ENCODE results near the gene ZNF358. TPM values are rescaled to one million over a fixed set of nuclear protein-coding genes. Genes with fewer than 3 reads are reported as not detected.

The ZNF358 gene
- total RNA-seq, 1 experiment from 2014 or later = 30.2 TPM

DNA sequence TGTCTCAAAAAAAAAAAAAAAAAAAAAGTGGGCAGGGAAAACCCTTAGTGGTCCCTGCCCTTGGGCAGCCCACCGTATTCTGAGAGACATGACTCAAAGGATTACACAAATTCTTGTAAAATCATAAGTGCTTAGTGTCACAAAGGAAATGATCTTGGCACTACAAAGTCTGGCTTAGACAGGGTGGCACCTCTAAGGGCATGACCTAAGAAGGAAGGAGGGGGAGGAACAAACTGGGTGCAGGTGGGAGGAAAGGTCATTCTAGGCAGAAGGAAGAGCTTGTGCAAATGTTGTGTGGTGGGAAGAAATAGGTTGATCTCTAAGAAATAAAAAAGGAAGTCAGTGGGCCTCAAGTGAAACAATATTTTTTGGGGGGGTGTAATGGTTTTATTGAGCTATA lies 30.0 kb downstream of the ZNF358 start:
- H3K4me1 ChIP-seq (ENCODE audit: control insufficient read depth, insufficient read depth, low read length) = no peaks in the 10 kb centered on the region
- in situ Hi-C loops (cut with HindIII; ENCODE audit: low pct_unique_long_range_greater_than_20kb, low sequenced_read_pairs) = no loop called here
- no peaks in the 10 kb centered on the region for H3K36me3 ChIP-seq (ENCODE audit: control insufficient read depth, insufficient read depth, low read length)
- no peaks in the 10 kb centered on the region for H3K9me3 ChIP-seq (ENCODE audit: control insufficient read depth, insufficient read depth, low read depth, low read length)
- no peak for DNase-seq (ENCODE audit: low read depth, low spot score)
- no peaks in the 10 kb centered on the region for H3K27me3 ChIP-seq (ENCODE audit: control insufficient read depth, insufficient read depth, low read length)
- ChIA-PET CTCF (no interaction called here), POLR2A (no interaction called here)
- H3K4me3 ChIP-seq (ENCODE audit: low read depth in 2 of 2, low read length in 2 of 2) = no peak overlapping the region
- ATAC-seq = no peak
- intact Hi-C loops (cut with micrococcal nuclease; ENCODE audit: unreplicated experiment) = no loop called here
- BruUV-seq (replicated peaks) = no TSS peak
- H3K27ac ChIP-seq (ENCODE audit: low read length) = no peak overlapping the region
- TF ChIP-seq POLR2AphosphoS5 (IDR thresholded peaks at IDR 0.05; ENCODE audit: low read depth, low read length) = no peak
- TF ChIP-seq SIN3A (IDR thresholded peaks at IDR 0.05; ENCODE audit: borderline replicate concordance, insufficient read depth, low read depth, low read length) = no peak
- no peak for TF ChIP-seq TCF7L2 (IDR thresholded peaks at IDR 0.05; ENCODE audit: low read depth, low read length)
- TF ChIP-seq, protein P1, sequence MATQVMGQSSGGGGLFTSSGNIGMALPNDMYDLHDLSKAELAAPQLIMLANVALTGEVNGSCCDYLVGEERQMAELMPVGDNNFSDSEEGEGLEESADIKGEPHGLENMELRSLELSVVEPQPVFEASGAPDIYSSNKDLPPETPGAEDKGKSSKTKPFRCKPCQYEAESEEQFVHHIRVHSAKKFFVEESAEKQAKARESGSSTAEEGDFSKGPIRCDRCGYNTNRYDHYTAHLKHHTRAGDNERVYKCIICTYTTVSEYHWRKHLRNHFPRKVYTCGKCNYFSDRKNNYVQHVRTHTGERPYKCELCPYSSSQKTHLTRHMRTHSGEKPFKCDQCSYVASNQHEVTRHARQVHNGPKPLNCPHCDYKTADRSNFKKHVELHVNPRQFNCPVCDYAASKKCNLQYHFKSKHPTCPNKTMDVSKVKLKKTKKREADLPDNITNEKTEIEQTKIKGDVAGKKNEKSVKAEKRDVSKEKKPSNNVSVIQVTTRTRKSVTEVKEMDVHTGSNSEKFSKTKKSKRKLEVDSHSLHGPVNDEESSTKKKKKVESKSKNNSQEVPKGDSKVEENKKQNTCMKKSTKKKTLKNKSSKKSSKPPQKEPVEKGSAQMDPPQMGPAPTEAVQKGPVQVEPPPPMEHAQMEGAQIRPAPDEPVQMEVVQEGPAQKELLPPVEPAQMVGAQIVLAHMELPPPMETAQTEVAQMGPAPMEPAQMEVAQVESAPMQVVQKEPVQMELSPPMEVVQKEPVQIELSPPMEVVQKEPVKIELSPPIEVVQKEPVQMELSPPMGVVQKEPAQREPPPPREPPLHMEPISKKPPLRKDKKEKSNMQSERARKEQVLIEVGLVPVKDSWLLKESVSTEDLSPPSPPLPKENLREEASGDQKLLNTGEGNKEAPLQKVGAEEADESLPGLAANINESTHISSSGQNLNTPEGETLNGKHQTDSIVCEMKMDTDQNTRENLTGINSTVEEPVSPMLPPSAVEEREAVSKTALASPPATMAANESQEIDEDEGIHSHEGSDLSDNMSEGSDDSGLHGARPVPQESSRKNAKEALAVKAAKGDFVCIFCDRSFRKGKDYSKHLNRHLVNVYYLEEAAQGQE (IDR thresholded peaks at IDR 0.05; ENCODE audit: insufficient read depth in 1 of 2, low read depth in 2 of 2, low read length in 1 of 2) = no peak
- TF ChIP-seq, protein P2, sequence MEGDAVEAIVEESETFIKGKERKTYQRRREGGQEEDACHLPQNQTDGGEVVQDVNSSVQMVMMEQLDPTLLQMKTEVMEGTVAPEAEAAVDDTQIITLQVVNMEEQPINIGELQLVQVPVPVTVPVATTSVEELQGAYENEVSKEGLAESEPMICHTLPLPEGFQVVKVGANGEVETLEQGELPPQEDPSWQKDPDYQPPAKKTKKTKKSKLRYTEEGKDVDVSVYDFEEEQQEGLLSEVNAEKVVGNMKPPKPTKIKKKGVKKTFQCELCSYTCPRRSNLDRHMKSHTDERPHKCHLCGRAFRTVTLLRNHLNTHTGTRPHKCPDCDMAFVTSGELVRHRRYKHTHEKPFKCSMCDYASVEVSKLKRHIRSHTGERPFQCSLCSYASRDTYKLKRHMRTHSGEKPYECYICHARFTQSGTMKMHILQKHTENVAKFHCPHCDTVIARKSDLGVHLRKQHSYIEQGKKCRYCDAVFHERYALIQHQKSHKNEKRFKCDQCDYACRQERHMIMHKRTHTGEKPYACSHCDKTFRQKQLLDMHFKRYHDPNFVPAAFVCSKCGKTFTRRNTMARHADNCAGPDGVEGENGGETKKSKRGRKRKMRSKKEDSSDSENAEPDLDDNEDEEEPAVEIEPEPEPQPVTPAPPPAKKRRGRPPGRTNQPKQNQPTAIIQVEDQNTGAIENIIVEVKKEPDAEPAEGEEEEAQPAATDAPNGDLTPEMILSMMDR (IDR thresholded peaks at IDR 0.05) = no peak

DNA sequence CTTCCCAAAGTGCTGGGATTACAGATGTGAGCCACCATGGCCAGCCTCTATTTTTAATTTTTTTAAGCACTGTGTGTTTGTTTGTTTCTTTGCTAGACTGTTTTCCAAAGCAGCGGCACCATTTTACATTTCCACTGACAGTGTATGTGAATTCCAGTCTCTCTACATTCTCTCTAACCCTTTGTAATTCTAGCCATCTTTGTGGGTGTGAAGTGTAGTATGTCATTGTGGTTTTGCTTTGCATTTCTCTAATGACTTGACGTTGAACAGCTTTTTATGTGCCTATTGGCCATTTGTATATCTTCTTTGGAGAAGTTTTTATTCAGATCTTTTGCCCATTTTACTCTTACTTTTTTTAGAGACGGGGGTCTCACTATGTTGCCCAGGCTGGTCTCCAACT lies 31.3 kb downstream of the ZNF358 start:
- BruUV-seq (replicated peaks) = no TSS peak
- no peak for ATAC-seq
- no peak overlapping the region for H3K4me3 ChIP-seq (ENCODE audit: low read depth in 2 of 2, low read length in 2 of 2)
- DNase-seq (ENCODE audit: low read depth, low spot score) = no peak
- H3K36me3 ChIP-seq (ENCODE audit: control insufficient read depth, insufficient read depth, low read length) = no peaks in the 10 kb centered on the region
- H3K4me1 ChIP-seq (ENCODE audit: control insufficient read depth, insufficient read depth, low read length) = no peaks in the 10 kb centered on the region
- no peak overlapping the region for H3K27ac ChIP-seq (ENCODE audit: low read length)
- H3K27me3 ChIP-seq (ENCODE audit: control insufficient read depth, insufficient read depth, low read length) = no peaks in the 10 kb centered on the region
- TF ChIP-seq SIN3A (IDR thresholded peaks at IDR 0.05; ENCODE audit: borderline replicate concordance, insufficient read depth, low read depth, low read length) = no peak
- TF ChIP-seq, protein P1 (IDR thresholded peaks at IDR 0.05; ENCODE audit: insufficient read depth in 1 of 2, low read depth in 2 of 2, low read length in 1 of 2) = no peak
- TF ChIP-seq, protein P2 (IDR thresholded peaks at IDR 0.05) = no peak
- no peak for TF ChIP-seq TCF7L2 (IDR thresholded peaks at IDR 0.05; ENCODE audit: low read depth, low read length)
- no peak for TF ChIP-seq POLR2AphosphoS5 (IDR thresholded peaks at IDR 0.05; ENCODE audit: low read depth, low read length)
- H3K9me3 ChIP-seq (ENCODE audit: control insufficient read depth, insufficient read depth, low read depth, low read length) = no peaks in the 10 kb centered on the region
- POLR2A ChIA-PET = no interaction called here
- in situ Hi-C loops (cut with HindIII; ENCODE audit: low pct_unique_long_range_greater_than_20kb, low sequenced_read_pairs) = no loop called here
- CTCF ChIA-PET = no interaction called here
- intact Hi-C loops (cut with micrococcal nuclease; ENCODE audit: unreplicated experiment) = no loop called here

All from Panc1 (cell line).